ENCODE data around the gene SH3RF3.
A peak's percentile ranks its signal among the peaks of the same experiment; 100 is the strongest.

The SH3RF3 gene

GRCh38 chr2:109421101-109421500 is 292.1 kb downstream of the SH3RF3 start:
- TF ChIP-seq Cebpa-rat (IDR thresholded peaks at IDR 0.05): no peak
- H3K36me3 ChIP-seq: peaks cover 18 to 96% (median 77%) of the 10 kb centered on the region in 11 experiments; a peak in 21 of 22 replicates
- H4K20me1 ChIP-seq: peaks cover 0 to 73% (median 54%) of the 10 kb centered on the region in 11 experiments; a peak in 16 of 22 replicates
- H3K4me3 ChIP-seq: no peak overlapping the region
- H3K9ac ChIP-seq: no peak overlapping the region
- H3K4me2 ChIP-seq: peak overlapping the region in 8 of 11 experiments; percentile 6 to 68 (median 48); a peak in 13 of 22 replicates
- H3K4me1 ChIP-seq: peaks cover 0 to 52% (median 35%) of the 10 kb centered on the region in 10 experiments; a peak in 13 of 20 replicates
- no peaks in the 10 kb centered on the region for H3K27me3 ChIP-seq
- peaks cover 0 to 17% (median 4%) of the 10 kb centered on the region in 11 experiments; a peak in 3 of 22 replicates for H3K9me3 ChIP-seq (replicated peaks in 1 of 11)
- H3K27ac ChIP-seq: no peak overlapping the region

- Histone ChIP-seq H3K4me2 (peak overlapping the region in 8 of 11 experiments; percentile 6 to 68 (median 48); a peak in 13 of 22 replicates), H3K27me3 (no peaks in the 10 kb centered on the region), H3K36me3 (peaks cover 18 to 100% (median 79%) of the 10 kb centered on the region in 11 experiments; a peak in 21 of 22 replicates), H3K9ac (no peak overlapping the region), H3K4me1 (peaks cover 0 to 51% (median 35%) of the 10 kb centered on the region in 10 experiments; a peak in 13 of 20 replicates), H4K20me1 (peaks cover 0 to 70% (median 51%) of the 10 kb centered on the region in 11 experiments; a peak in 16 of 22 replicates), H3K4me3 (no peak overlapping the region), H3K9me3 (replicated peaks in 1 of 11) (peaks cover 0 to 17% (median 4%) of the 10 kb centered on the region in 11 experiments; a peak in 3 of 22 replicates), H3K27ac (no peak overlapping the region)
- no peak for TF ChIP-seq Cebpa-rat (IDR thresholded peaks at IDR 0.05)
Observed at GRCh38 chr2:109421642-109422041, 292.6 kb downstream of the SH3RF3 start.

GRCh38 chr2:109422071-109422757 is 293.2 kb downstream of the SH3RF3 start:
- H3K4me1 ChIP-seq: peaks cover 0 to 51% (median 35%) of the 10 kb centered on the region in 10 experiments; a peak in 13 of 20 replicates
- H4K20me1 ChIP-seq: peaks cover 0 to 65% (median 46%) of the 10 kb centered on the region in 11 experiments; a peak in 16 of 22 replicates
- H3K27me3 ChIP-seq: no peaks in the 10 kb centered on the region
- H3K9ac ChIP-seq: no peak overlapping the region
- peaks cover 18 to 99% (median 80%) of the 10 kb centered on the region in 11 experiments; a peak in 21 of 22 replicates for H3K36me3 ChIP-seq
- no peak for TF ChIP-seq Cebpa-rat (IDR thresholded peaks at IDR 0.05)
- no peak overlapping the region for H3K27ac ChIP-seq
- H3K4me3 ChIP-seq: no peak overlapping the region
- peaks cover 0 to 17% (median 4%) of the 10 kb centered on the region in 11 experiments; a peak in 3 of 22 replicates for H3K9me3 ChIP-seq (replicated peaks in 1 of 11)
- peak overlapping the region in 6 of 11 experiments; percentile 1 to 68 (median 64); a peak in 11 of 22 replicates for H3K4me2 ChIP-seq

- no peak overlapping the region for H3K9ac ChIP-seq
- no peak overlapping the region for H3K4me3 ChIP-seq
- H3K4me2 ChIP-seq: peak overlapping the region in 5 of 11 experiments; percentile 1 to 68 (median 66); a peak in 8 of 22 replicates
- peaks cover 0 to 51% (median 35%) of the 10 kb centered on the region in 10 experiments; a peak in 13 of 20 replicates for H3K4me1 ChIP-seq
- TF ChIP-seq Cebpa-rat (IDR thresholded peaks at IDR 0.05): no peak
- H3K9me3 ChIP-seq (replicated peaks in 1 of 11): peaks cover 0 to 17% (median 4%) of the 10 kb centered on the region in 11 experiments; a peak in 3 of 22 replicates
- peaks cover 18 to 99% (median 82%) of the 10 kb centered on the region in 11 experiments; a peak in 21 of 22 replicates for H3K36me3 ChIP-seq
- no peaks in the 10 kb centered on the region for H3K27me3 ChIP-seq
- H4K20me1 ChIP-seq: peaks cover 0 to 65% (median 45%) of the 10 kb centered on the region in 11 experiments; a peak in 17 of 22 replicates
- no peak overlapping the region for H3K27ac ChIP-seq
Observed at GRCh38 chr2:109422758-109423500, 293.9 kb downstream of the SH3RF3 start.

GRCh38 chr2:109423556-109424359 is 294.8 kb downstream of the SH3RF3 start:
- TF ChIP-seq Cebpa-rat (IDR thresholded peaks at IDR 0.05): no peak
- H3K4me1 ChIP-seq: peaks cover 0 to 54% (median 34%) of the 10 kb centered on the region in 10 experiments; a peak in 13 of 20 replicates
- H4K20me1 ChIP-seq: peaks cover 0 to 64% (median 42%) of the 10 kb centered on the region in 11 experiments; a peak in 16 of 22 replicates
- H3K4me2 ChIP-seq: peak overlapping the region in 4 of 11 experiments; percentile 30 to 68 (median 64); a peak in 6 of 22 replicates
- peaks cover 18 to 99% (median 85%) of the 10 kb centered on the region in 11 experiments; a peak in 21 of 22 replicates for H3K36me3 ChIP-seq
- no peak overlapping the region for H3K9ac ChIP-seq
- no peaks in the 10 kb centered on the region for H3K27me3 ChIP-seq
- H3K27ac ChIP-seq: no peak overlapping the region
- peaks cover 0 to 17% (median 4%) of the 10 kb centered on the region in 11 experiments; a peak in 3 of 22 replicates for H3K9me3 ChIP-seq (replicated peaks in 1 of 11)
- H3K4me3 ChIP-seq: no peak overlapping the region

GRCh38 chr2:109425411-109425810 is 296.4 kb downstream of the SH3RF3 start:
- Histone ChIP-seq H4K20me1 (peaks cover 0 to 67% (median 29%) of the 10 kb centered on the region in 11 experiments; a peak in 12 of 22 replicates), H3K9ac (no peak overlapping the region), H3K27me3 (no peaks in the 10 kb centered on the region), H3K4me1 (peaks cover 0 to 44% (median 24%) of the 10 kb centered on the region in 10 experiments; a peak in 13 of 20 replicates), H3K9me3 (replicated peaks in 1 of 11) (peaks cover 0 to 17% (median 4%) of the 10 kb centered on the region in 11 experiments; a peak in 3 of 22 replicates), H3K4me2 (no peak overlapping the region), H3K27ac (no peak overlapping the region), H3K4me3 (no peak overlapping the region), H3K36me3 (peaks cover 18 to 95% (median 79%) of the 10 kb centered on the region in 11 experiments; a peak in 21 of 22 replicates)
- no peak for TF ChIP-seq Cebpa-rat (IDR thresholded peaks at IDR 0.05)

GRCh38 chr2:109427661-109428091 is 298.7 kb downstream of the SH3RF3 start:
- Histone ChIP-seq H3K27me3 (no peaks in the 10 kb centered on the region), H4K20me1 (peaks cover 0 to 63% (median 11%) of the 10 kb centered on the region in 11 experiments; a peak in 11 of 22 replicates), H3K27ac (no peak overlapping the region), H3K4me1 (peaks cover 0 to 30% (median 6%) of the 10 kb centered on the region in 10 experiments; a peak in 11 of 20 replicates), H3K4me3 (no peak overlapping the region), H3K9me3 (replicated peaks in 1 of 11) (peaks cover 0 to 17% (median 4%) of the 10 kb centered on the region in 11 experiments; a peak in 3 of 22 replicates), H3K4me2 (no peak overlapping the region), H3K9ac (no peak overlapping the region), H3K36me3 (peaks cover 5 to 95% (median 58%) of the 10 kb centered on the region in 11 experiments; a peak in 21 of 22 replicates)
- TF ChIP-seq Cebpa-rat (IDR thresholded peaks at IDR 0.05): no peak

All from BLaER1 treated with 17β-estradiol and CSF1 and Interleukin-3, amounts not matched to agents 10 nM and 100 nM (cell line).